Adrenal gland (tissue), 5 donors: Measurements from ENCODE around the gene GIGYF2.

ENCODE experiments used
- CTCF ChIP-seq, 6 experiments: fragments of 450-650 bp in 4 of 6; fragments of 200-600 bp in 2 of 6; sonication (generic) in 1 of 6; IDR thresholded peaks; 1 replicate in 5 of 6; 2 replicates in 1 of 6; pipeline versions ENCODE4 v1.5.1 to v1.8.0; 2016 to 2021; ENCODE audit warnings: antibody characterized with exemption in 6 of 6, mild to moderate bottlenecking in 2 of 6, moderate library complexity in 1 of 6
- POLR2A ChIP-seq, 2 donors: fragments of 450-650 bp; IDR thresholded peaks; one replicate each; pipeline ENCODE4 v1.6.1; 2017; ENCODE audit warnings: antibody characterized with exemption in 2 of 2, mild to moderate bottlenecking in 2 of 2, moderate library complexity in 1 of 2
- donor health status: DM: no; HTN: no; CAD: no.

DNA sequence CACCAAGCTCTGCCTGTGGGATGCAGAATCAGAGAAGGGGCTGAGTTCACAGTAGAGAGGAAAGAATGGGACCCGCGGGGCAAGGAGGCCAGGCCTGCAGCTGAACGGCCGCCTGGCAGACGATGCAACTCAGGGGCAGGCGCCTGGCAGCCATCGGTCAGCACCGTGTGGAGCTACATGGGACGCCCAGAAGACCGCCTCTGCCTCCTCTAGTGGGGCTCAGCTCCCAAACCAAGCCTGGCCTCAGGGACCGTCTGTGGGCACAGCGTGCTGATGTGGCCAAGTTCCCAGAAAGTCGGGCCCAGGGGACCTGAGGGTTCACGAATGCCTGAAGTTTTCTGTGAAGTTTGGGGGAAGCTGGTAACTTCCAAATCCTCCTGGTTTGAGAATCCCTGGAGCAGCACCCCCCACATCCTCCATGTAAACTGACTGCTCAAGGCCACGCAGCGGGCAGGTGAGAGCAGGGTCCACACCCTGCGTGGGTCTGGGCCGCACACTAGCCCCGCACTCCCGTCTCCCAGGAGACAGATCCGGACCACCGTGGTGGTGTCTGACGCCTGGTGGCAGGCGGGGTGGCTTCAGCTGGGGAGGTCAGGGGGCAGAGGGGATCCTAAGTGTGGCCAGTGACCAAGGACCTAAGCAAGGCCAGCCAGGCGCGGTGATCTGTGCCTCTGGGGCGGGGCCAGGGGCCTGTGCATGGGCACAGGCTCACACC lies 187.6 kb downstream of the GIGYF2 start:
- TF ChIP-seq CTCF (IDR thresholded peaks at IDR 0.05) (no peak), POLR2A (IDR thresholded peaks at IDR 0.05) (no peak)
